ENCODE data around the gene PAQR3. TPM values are rescaled to one million over a fixed set of nuclear protein-coding genes. Genes with fewer than 3 reads are reported as not detected.

Gene PAQR3
- total and polyA plus RNA-seq, 2 of the 8 experiments (the other 6 are each of a cell fraction or from before 2014, with no cell fraction given), result 28.9 to 35.2 TPM

DNA sequence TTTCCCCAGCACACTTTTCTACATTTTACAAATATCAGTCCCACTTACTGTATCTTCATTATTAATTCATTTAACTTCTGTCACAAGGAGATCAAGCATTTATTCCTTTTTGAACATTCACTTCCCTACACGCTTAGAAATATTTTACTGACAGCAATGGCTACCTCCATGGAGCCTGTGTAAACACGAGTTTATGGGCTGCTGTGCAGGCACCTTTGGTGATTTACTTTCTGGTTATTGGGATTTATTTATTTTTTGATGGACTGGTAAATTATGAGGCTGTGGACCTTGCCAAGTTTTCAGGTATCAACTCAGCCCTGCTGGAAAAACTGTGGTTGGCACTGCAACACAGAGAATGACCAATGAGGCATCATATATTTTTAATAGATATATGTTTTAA lies 45.4 kb upstream of the PAQR3 start:
- ChIA-PET CTCF (ENCODE audit: partially characterized antibody) (interaction anchor here (0.7 kb wide), 1 partner anchor 1231 kb away, joined by 4 read pairs; no protein-coding TSS in a partner anchor), POLR2A (ENCODE audit: partially characterized antibody) (no interaction called here)
- Histone ChIP-seq H2AK5ac (ENCODE audit: low read depth, low read length) (no peak overlapping the region), H3K27me3 (replicated peaks in 1 of 4; ENCODE audit: control insufficient read depth in 3 of 4, extremely low read depth in 1 of 4, insufficient read depth in 3 of 4, low read length in 3 of 4) (no peaks in the 10 kb centered on the region), H2BK5ac (ENCODE audit: low read depth, low read length) (no peak overlapping the region), H3K9ac (replicated peaks in 1 of 4; ENCODE audit: extremely low read depth in 1 of 4, low read depth in 3 of 4, low read length in 3 of 4) (no peak overlapping the region), H3K36me3 (ENCODE audit: control insufficient read depth in 2 of 4, insufficient read depth in 4 of 4, low read length in 3 of 4) (no peaks in the 10 kb centered on the region), H3K23me2 (ENCODE audit: low read depth, low read length) (no peaks in the 10 kb centered on the region), H3K14ac (ENCODE audit: insufficient read length) (no peak overlapping the region), H3K4ac (replicated peaks; ENCODE audit: insufficient read length, low read depth, low read length) (no peak overlapping the region), H4K91ac (replicated peaks; ENCODE audit: insufficient read length, low read length) (no peak overlapping the region), H4K8ac (ENCODE audit: extremely low read depth, insufficient read depth, low read length) (no peak overlapping the region), H3K27ac (ENCODE audit: low read depth, low read length) (no peak overlapping the region), H2AFZ (ENCODE audit: low read length) (no peak overlapping the region), H3K56ac (replicated peaks; ENCODE audit: insufficient read length, low read depth, low read length) (no peak overlapping the region), H2BK20ac (ENCODE audit: low read length) (no peak overlapping the region), H4K5ac (ENCODE audit: insufficient read length, low read depth, low read length) (no peak overlapping the region), H3K23ac (ENCODE audit: insufficient read length) (no peak overlapping the region), H3K18ac (ENCODE audit: extremely low read depth, low read length) (no peak overlapping the region), H3K4me3 (ENCODE audit: extremely low read depth in 1 of 4, insufficient read depth in 2 of 4, low read depth in 3 of 4, low read length in 4 of 4) (no peak overlapping the region), H2BK120ac (replicated peaks; ENCODE audit: low read depth, low read length) (no peak overlapping the region), H2BK15ac (ENCODE audit: low read length) (no peak overlapping the region), H4K20me1 (replicated peaks in 1 of 2; ENCODE audit: control insufficient read depth in 1 of 2, insufficient read depth in 2 of 2, low read length in 2 of 2) (no peaks in the 10 kb centered on the region), H3K4me2 (ENCODE audit: insufficient read depth in 1 of 2, low read depth in 2 of 2, low read length in 2 of 2) (no peak overlapping the region), H2BK12ac (ENCODE audit: low read depth, low read length) (no peak overlapping the region), H3K79me1 (ENCODE audit: low read depth, low read length) (no peaks in the 10 kb centered on the region), H3K79me2 (ENCODE audit: control insufficient read depth in 1 of 2, insufficient read depth in 2 of 2, low read length in 2 of 2) (no peaks in the 10 kb centered on the region), H3K4me1 (replicated peaks in 1 of 4; ENCODE audit: control insufficient read depth in 3 of 4, insufficient read depth in 4 of 4, low read length in 3 of 4) (no peaks in the 10 kb centered on the region), H3K9me3 (ENCODE audit: insufficient read depth in 2 of 2, low read depth in 1 of 2, low read length in 1 of 2) (peaks cover 7 to 16% of the 10 kb centered on the region in 2 experiments; a peak in 3 of 4 replicates)
- no peak for DNase-seq (ENCODE audit: low read depth in 1 of 2, low spot score in 2 of 2)
- 76% methylated on average over 2 of the region's 2 CpGs; no CpG with 5 or more reads in 1 of the 2 experiments for WGBS, 2 experiments (ENCODE audit: extremely low coverage in 1 of 2, insufficient coverage in 1 of 2, insufficient read length in 1 of 2, insufficient replicate concordance in 2 of 2, low coverage in 1 of 2, low lambda C conversion rate in 2 of 2, missing lambda C conversion rate in 1 of 2)
- TF ChIP-seq CBX8 (IDR thresholded peaks at IDR 0.05; ENCODE audit: borderline replicate concordance, low read depth, low read length) (no peak), MAFK (IDR thresholded peaks at IDR 0.05; ENCODE audit: low read depth, low read length) (no peak)
- no peak for FAIRE-seq

Data from H1 (cell line).